Ectodermal cell (in vitro differentiated cells): ENCODE data around the gene B2M.
"Not testable (repeated sequence)": the region's sequence is repeated elsewhere in the genome, so short reads cannot be mapped to it uniquely, and the experiment has no call there.

Source experiments
- H3K27ac ChIP-seq: 2 replicates; pipeline ENCODE4 v1.7.0; 2013; ENCODE audit warnings: mild to moderate bottlenecking, low read depth, low read length; ENCODE audit not compliant: insufficient read depth, poor library complexity, severe bottlenecking
- H3K27me3 ChIP-seq: 2 replicates; pipeline ENCODE4 v1.7.0; 2013; ENCODE audit warnings: mild to moderate bottlenecking, low read length; ENCODE audit not compliant: insufficient read depth, control insufficient read depth, poor library complexity, severe bottlenecking
- H3K36me3 ChIP-seq: one replicate; pipeline ENCODE4 v1.7.0; 2013; ENCODE audit warnings: low read length; ENCODE audit not compliant: control insufficient read depth, insufficient read depth
- H3K4me1 ChIP-seq: one replicate; pipeline ENCODE4 v1.7.0; 2013; ENCODE audit warnings: low read length; ENCODE audit not compliant: control insufficient read depth, insufficient read depth
- H3K4me3 ChIP-seq: 2 replicates; pipeline ENCODE4 v1.7.0; 2013; ENCODE audit warnings: low read depth, low read length, control low read depth; ENCODE audit not compliant: insufficient read depth
- H3K9me3 ChIP-seq: 2 replicates; pipeline ENCODE4 v1.7.0; 2013; ENCODE audit warnings: mild to moderate bottlenecking, low read length, moderate library complexity; ENCODE audit not compliant: control insufficient read depth
- WGBS, 2 experiments: methylation state at CpG; one replicate each; pipeline ENCODE4 v1.1.7; 2013; ENCODE audit warnings: missing lambda C conversion rate in 2 of 2; 5-methylcytosine and 5-hydroxymethylcytosine counted together

B2M gene

DNA sequence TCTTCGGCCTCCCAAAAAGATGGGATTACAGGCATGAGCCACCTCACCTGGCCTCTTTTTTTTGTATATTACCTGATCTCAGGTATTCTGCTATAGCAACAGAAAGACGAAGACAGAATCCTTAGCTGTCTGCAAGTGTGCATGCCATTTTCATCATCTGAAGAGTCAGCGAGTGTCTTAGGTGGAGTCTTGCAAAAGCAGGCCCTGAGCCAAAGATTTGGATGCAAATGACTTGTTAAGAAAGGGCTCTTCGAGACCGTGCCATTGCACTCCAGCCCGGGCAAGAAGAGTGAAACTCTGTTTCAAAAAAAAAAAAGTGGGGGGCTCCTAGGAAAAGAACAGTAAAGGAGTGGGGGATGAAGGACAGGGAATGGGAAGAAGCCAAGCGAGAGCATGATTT lies 14.8 kb downstream of the B2M start:
- H3K36me3 ChIP-seq: no peaks in the 10 kb centered on the region
- 81 to 84% methylated on average over 7 of the region's 7 CpGs for WGBS, 2 experiments
- H3K4me1 ChIP-seq: no peaks in the 10 kb centered on the region
- no peak overlapping the region for H3K27ac ChIP-seq
- no peaks in the 10 kb centered on the region for H3K9me3 ChIP-seq
- H3K27me3 ChIP-seq: peaks cover 24% of the 10 kb centered on the region
- H3K4me3 ChIP-seq: no peak overlapping the region

DNA sequence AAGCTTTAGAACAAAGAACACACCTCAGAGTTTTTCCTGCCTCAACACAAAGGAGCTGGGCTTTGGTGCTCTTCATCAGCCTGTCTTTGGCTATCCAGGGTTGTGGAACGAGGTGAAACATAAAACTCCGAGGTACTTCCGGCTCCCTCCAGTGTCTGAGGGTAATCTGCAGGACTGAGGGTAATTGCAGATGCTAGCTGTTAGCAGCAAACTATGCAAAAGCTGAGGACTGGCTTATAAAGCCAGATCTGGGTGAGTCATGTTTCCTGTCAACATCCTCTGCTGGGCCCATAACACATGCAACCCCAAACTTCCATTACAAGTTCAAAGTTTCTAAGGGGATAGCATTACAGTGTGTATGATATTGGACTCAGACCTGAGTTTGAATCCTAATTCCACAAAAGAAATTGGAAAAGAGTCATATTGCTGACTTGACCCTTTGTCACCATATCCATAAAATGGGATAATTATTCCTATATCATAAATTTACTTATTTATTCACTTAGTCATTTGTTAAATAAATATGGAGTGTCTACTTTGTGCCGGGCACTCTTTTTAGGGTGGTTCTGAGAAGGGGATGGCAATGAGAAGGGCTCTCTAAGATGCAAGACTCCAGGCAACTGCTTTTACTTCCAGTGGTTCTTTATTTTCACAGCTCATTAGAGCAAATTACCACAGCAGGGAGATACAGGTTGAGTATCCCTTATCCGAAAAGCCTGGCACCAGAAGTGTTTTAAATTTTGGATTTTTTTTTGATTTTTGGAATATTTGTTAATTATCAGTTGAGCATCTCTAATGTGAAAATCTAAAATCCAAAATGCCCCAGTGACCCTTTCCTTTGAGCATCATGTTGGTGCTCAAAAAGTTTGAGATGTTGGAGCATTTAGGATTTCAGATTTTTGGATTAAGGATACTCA lies 15.5 kb downstream of the B2M start:
- no peaks in the 10 kb centered on the region for H3K9me3 ChIP-seq
- no peaks in the 10 kb centered on the region for H3K4me1 ChIP-seq
- H3K27me3 ChIP-seq: peaks cover 24% of the 10 kb centered on the region
- 72 to 78% methylated on average over 4 to 5 of the region's 5 CpGs for WGBS, 2 experiments
- H3K4me3 ChIP-seq: no peak overlapping the region
- no peak overlapping the region for H3K27ac ChIP-seq
- no peaks in the 10 kb centered on the region for H3K36me3 ChIP-seq

DNA sequence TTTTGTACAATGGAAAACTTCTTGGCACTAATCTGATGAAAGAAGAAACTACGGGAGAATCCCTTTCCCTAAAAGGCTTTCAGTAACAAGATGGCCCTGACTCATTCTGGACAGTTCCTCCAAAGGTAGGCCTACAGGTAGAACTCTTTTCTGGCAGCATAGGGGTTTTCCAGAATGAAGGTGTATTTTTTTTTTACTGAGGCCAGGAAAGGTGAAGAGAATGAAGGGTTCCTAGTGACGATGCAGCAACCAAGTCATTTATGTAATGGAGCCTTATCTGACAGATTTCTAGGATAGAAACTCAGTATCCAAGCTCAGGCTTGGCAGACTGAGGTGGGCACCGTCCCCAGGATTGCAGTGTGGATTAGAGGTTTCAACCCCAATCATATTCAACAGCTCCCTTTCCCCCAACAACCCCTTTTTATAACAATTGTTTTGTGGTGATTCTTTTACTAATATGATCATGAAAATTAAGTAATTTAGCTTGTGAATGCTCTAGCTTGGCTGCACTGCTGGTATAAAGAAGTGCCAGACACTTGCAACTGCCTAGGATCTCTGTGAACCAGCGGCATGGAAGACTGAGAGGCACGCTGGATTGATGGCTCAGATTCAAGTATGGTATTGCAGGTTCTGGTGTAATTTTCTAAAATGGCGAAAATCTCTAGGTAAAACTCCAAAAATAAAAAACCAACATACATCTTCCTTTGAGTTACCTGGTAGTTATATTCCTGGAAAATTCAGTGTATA lies 16.3 kb downstream of the B2M start:
- H3K27ac ChIP-seq: no peak overlapping the region
- H3K27me3 ChIP-seq: peaks cover 24% of the 10 kb centered on the region
- H3K9me3 ChIP-seq: no peaks in the 10 kb centered on the region
- no peaks in the 10 kb centered on the region for H3K4me1 ChIP-seq
- WGBS, 2 experiments: 92 to 96% methylated on average over 5 to 6 of the region's 6 CpGs
- H3K4me3 ChIP-seq: no peak overlapping the region
- no peaks in the 10 kb centered on the region for H3K36me3 ChIP-seq

DNA sequence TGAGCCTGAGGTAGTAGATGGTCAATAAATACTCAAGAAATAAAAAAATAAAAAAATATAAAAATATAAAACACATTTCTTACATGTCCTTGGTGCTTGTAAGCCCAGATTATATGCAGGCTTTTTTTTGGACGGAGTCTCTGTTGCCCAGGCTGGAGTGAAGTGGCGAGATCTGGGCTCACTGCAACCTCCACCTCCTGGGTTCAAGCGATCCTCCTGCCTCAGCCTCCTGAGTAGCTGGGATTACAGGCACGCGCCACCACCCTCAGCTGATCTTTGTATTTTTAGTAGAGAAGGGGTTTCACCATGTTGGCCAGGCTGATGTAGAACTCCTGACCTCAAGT lies 16.9 kb downstream of the B2M start:
- peaks cover 24% of the 10 kb centered on the region for H3K27me3 ChIP-seq
- H3K4me3 ChIP-seq: peak overlapping the region; percentile 56
- not testable (repeated sequence) for H3K9me3 ChIP-seq, H3K36me3 ChIP-seq, H3K4me1 ChIP-seq
- WGBS, 2 experiments: 84 to 85% methylated on average over 5 of the region's 5 CpGs
- H3K27ac ChIP-seq: peak overlapping the region; percentile 52

DNA sequence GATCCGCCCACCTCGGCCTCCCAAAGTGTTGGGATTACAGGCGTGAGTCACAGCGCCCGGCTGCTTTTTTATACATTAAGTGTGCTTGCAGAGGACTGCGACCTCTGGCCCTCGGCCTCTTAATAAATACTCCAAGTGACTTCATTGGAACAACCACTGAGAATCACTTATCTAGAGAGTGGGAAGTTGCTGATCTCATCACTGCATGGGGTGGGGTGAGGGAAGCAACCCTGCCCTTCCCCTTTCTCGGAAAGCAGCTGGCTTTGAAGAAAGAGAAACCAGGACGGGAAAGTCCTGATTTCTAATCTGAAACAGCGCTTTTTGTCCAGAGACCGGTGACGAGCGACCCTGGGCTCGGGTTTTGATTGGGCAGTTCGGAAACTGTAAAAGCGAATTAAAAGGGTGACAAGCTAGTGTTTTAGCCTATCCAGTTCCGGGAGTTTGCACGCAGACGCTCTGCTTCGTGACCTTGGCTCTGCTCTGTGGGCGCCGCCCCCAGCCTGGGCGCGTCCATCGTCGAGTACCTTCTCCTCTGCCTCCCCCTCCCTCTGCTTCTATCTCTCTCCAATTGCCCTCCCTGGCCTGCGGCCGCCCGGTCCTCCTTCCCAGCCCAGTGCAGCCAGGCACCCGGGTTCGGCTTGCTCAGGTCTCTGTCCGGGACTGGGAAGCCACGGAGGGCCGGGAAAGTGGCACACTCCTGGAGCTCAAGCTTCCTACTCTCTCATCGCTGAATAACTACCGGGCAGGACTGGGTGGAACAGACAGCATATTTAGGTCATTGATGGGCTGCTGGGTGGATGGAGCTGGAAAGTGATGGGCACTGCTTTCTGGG lies 17.5 kb downstream of the B2M start:
- 2 to 3% methylated on average over 35 to 36 of the region's 36 CpGs for WGBS, 2 experiments
- Histone ChIP-seq H3K4me3 (peak overlapping the region; percentile 56), H3K4me1 (no peaks in the 10 kb centered on the region), H3K36me3 (no peaks in the 10 kb centered on the region), H3K9me3 (no peaks in the 10 kb centered on the region), H3K27me3 (peaks cover 24% of the 10 kb centered on the region), H3K27ac (peak overlapping the region; percentile 52)

DNA sequence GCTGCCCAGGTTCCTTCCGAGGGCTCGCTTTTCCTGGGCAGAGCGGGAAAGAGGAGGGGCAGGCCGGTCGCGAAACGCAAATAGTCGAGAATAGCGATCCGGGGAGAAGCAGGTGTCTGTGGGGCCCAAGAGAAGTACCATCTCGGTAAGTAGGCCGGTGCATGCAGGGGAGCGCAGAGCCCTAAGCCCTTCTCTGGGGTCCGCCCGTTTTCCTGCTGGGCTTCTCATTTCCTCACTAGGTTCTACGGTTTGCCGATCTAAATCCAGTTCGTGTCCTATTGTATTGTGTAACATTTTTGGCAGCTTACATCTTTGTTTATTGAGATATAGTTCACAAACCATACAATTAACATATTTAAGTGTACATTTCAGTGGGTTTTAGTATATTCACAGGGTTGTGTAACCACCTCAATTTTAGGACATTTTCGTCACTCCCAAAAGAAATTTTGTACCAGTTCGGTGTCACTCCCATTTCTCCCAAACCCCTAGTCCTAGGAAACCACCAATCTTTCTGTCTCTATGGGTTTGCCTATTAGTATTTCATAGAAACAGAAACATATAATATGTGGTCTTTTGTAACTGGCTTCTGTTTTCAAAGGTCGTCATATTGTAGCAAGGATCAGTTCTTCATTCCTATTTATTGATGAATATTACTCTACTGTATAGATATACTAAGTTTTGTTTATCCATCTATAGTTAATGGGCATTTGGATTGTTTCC lies 18.3 kb downstream of the B2M start:
- Histone ChIP-seq H3K36me3 (no peaks in the 10 kb centered on the region), H3K27ac (peak overlapping the region; percentile 20), H3K9me3 (no peaks in the 10 kb centered on the region), H3K4me1 (no peaks in the 10 kb centered on the region), H3K27me3 (peaks cover 24% of the 10 kb centered on the region), H3K4me3 (peak overlapping the region; percentile 56)
- 12% methylated on average over 19 of the region's 21 CpGs for WGBS, 2 experiments

DNA sequence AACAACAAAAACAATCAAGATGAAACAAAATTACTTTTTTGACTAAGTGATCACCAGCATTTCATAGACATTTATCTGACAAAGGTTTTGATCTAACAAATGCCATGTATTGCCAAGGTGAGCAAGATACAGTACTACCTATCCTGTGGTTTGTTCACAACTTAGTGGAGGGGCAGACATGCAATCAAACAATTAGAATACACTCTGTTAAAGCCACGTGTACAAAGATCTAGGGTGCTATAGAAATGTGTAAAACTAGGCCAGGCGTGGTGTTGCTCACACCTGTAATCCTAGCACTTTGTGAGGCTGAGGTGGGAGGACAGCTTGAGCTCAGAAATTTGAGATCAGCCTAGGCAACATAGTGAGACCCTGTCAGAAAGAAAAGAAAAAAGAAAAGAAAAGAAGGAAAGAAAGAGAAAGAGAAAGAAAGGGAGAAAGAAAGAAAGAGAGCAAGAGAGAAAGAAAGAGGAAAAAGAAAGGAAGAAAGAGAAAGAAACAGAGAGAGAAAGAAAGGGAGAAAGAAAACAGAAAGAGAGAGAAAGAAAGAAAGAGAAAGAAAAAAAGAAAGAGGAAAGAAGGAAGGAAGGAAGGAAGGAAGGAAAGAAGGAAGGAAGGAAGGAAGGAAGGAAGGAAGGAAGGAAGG lies 23.6 kb downstream of the B2M start:
- Histone ChIP-seq H3K4me3 (no peak overlapping the region), H3K36me3 (no peaks in the 10 kb centered on the region), H3K4me1 (no peaks in the 10 kb centered on the region), H3K9me3 (no peaks in the 10 kb centered on the region), H3K27ac (no peak overlapping the region), H3K27me3 (peaks cover 6% of the 10 kb centered on the region)
- 86 to 87% methylated on average over 2 of the region's 2 CpGs for WGBS, 2 experiments

DNA sequence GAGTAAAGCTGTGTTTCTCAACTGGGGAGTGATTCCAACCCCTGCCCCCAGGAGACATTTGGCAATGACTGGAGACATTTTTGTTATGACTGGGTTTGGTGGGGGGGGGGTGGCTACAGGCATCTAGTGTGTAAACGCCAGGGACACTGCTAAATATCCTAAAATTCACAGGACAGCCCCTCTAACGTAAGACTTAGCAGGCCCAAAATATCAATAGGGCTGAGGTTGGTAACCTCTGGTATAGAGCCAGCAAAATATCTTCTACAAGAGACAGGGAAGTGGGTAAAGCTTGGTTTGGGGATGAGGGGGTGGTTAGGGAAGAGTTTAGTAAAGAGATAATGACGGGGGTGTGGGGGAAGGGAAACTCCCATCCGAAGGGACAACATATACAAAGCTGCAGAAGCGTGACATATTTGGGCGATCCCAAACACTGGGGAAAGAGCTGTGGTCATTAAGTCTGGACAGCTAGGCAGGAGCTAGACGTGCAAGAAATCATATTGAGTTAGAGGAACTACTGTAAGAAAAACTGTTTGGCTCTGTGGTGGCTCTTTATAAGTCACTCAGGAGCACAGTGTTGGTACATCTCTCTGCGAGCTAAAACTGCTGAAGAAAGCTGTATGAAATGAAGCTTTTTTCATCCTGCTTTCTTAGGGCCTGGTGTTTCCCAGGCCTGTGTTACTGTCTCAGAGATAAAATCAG lies 24.3 kb downstream of the B2M start:
- H3K4me1 ChIP-seq: no peaks in the 10 kb centered on the region
- no peaks in the 10 kb centered on the region for H3K9me3 ChIP-seq
- H3K27ac ChIP-seq: no peak overlapping the region
- no peak overlapping the region for H3K4me3 ChIP-seq
- no peaks in the 10 kb centered on the region for H3K36me3 ChIP-seq
- no peaks in the 10 kb centered on the region for H3K27me3 ChIP-seq
- WGBS, 2 experiments: 83 to 85% methylated on average over 8 of the region's 8 CpGs

DNA sequence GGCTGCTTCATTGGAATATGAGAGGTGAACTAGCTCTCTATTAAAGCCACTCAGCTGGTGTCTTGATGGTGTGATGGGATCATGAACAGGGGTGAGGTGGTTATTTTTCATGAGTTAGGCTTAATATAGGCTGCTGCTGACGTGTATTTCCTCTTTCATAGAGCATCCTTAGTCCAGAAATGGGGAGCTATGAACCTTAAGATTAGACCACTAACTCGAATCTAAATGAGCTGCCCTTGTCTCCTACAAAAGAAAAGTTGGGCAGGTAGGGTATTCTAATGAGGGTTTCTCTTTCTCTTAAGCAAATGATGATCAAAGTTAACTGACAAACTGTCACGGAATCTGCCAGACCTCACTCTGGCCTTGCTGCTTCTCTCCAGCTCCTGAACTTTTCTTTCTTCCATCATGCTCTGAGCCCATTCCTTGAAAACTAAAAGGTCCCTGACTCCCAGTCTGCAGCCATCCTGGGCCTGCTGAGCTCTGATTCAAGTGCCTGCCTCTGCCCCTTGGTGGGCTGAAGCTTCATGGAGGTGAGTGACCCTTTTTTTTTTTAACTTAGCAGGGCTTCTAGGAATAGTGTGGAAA lies 25.0 kb downstream of the B2M start, which contains the start of gene TRIM69:
TRIM69 (plus strand) TSS at position 348 of the 585 bp plus-strand sequence; CDS start at position 525, 177 bp downstream.
- WGBS, 2 experiments: 87 to 91% methylated on average over 3 of the region's 3 CpGs
- no peaks in the 10 kb centered on the region for H3K4me1 ChIP-seq
- H3K27me3 ChIP-seq: no peaks in the 10 kb centered on the region
- H3K36me3 ChIP-seq: no peaks in the 10 kb centered on the region
- H3K4me3 ChIP-seq: no peak within 1 kb of the TSS
- H3K9me3 ChIP-seq: no peaks in the 10 kb centered on the region
- H3K27ac ChIP-seq: no peak within 1 kb of the TSS
